PFSK-1 (cell line): ENCODE results near the gene MINAR1.

Experiments
- FOXP2 ChIP-seq: optimal IDR thresholded peaks from 2 replicates; pipeline ENCODE3; 2011; ENCODE audit warnings: borderline replicate concordance, control low read depth, inconsistent platforms; ENCODE audit not compliant: insufficient read depth; ENCODE audit errors: extremely low read length, extremely low read depth
- POLR2AphosphoS5 ChIP-seq: IDR thresholded peaks from 2 replicates; pipeline ENCODE4 v1.6.1; 2012; ENCODE audit warnings: low read depth, mild to moderate bottlenecking, control low read depth, low read length, moderate library complexity
- REST ChIP-seq, 2 experiments: IDR thresholded peaks; 2 replicates each; pipeline versions ENCODE4 v1.6.1 to v1.8.0; 2011 to 2012; ENCODE audit warnings: low read depth in 2 of 2, low read length in 2 of 2, control low read depth in 1 of 2, inconsistent platforms in 1 of 2, mild to moderate bottlenecking in 1 of 2, moderate library complexity in 1 of 2; ENCODE audit not compliant: insufficient read depth in 1 of 2
- SIN3A ChIP-seq: IDR thresholded peaks from 2 replicates; pipeline ENCODE4 v1.6.1; 2012; ENCODE audit warnings: mild to moderate bottlenecking, low read length, moderate library complexity, borderline replicate concordance; ENCODE audit not compliant: insufficient read depth
- TAF1 ChIP-seq: IDR thresholded peaks from 2 replicates; pipeline ENCODE4 v1.6.1; 2012; ENCODE audit warnings: low read length, control low read depth, borderline replicate concordance; ENCODE audit not compliant: insufficient read depth

The MINAR1 gene

GRCh38 chr15:79450648-79451047, 18.5 kb downstream of the MINAR1 start:
- TF ChIP-seq REST (IDR thresholded peaks at IDR 0.05; ENCODE audit: insufficient read depth in 1 of 2, low read depth in 2 of 2, low read length in 2 of 2) = no peak

GRCh38 chr15:79451361-79451999, 19.3 kb downstream of the MINAR1 start:
- no peak for TF ChIP-seq REST (IDR thresholded peaks at IDR 0.05; ENCODE audit: insufficient read depth in 1 of 2, low read depth in 2 of 2, low read length in 2 of 2)
- TF ChIP-seq TAF1 = no peak
- TF ChIP-seq SIN3A = no peak
- TF ChIP-seq FOXP2 = no peak
- TF ChIP-seq POLR2AphosphoS5 = no peak

GRCh38 chr15:79452244-79453051, 20.3 kb downstream of the MINAR1 start:
- TF ChIP-seq SIN3A = no peak
- no peak for TF ChIP-seq TAF1
- no peak for TF ChIP-seq FOXP2
- TF ChIP-seq POLR2AphosphoS5 = no peak
- no peak for TF ChIP-seq REST (IDR thresholded peaks at IDR 0.05; ENCODE audit: insufficient read depth in 1 of 2, low read depth in 2 of 2, low read length in 2 of 2)

GRCh38 chr15:79453446-79453845, 21.3 kb downstream of the MINAR1 start:
- TF ChIP-seq POLR2AphosphoS5 = no peak
- no peak for TF ChIP-seq TAF1

GRCh38 chr15:79454063-79454462, 21.9 kb downstream of the MINAR1 start:
- TF ChIP-seq TAF1 (no peak), FOXP2 (no peak), SIN3A (no peak), POLR2AphosphoS5 (no peak), REST (IDR thresholded peaks at IDR 0.05; ENCODE audit: insufficient read depth in 1 of 2, low read depth in 2 of 2, low read length in 2 of 2) (no peak)
